Brain pericyte (primary cell): ENCODE data around the gene ALDOB.

Source experiments
- DNase-seq: peaks from one replicate; pipeline ENCODE4 v3.0.0-alpha.2; 2012; ENCODE audit warnings: low read depth, low spot score

Gene ALDOB

GRCh38 chr9:101435601-101436079 lies at the start of gene ALDOB:
TSS of gene ALDOB (minus strand) at chr9:101435774. CDS start at chr9:101430887, 4,887 bp downstream.
- no peak for DNase-seq

- no peak for DNase-seq
Measured at GRCh38 chr9:101484046-101484445, 48.5 kb upstream of the ALDOB start.

DNA sequence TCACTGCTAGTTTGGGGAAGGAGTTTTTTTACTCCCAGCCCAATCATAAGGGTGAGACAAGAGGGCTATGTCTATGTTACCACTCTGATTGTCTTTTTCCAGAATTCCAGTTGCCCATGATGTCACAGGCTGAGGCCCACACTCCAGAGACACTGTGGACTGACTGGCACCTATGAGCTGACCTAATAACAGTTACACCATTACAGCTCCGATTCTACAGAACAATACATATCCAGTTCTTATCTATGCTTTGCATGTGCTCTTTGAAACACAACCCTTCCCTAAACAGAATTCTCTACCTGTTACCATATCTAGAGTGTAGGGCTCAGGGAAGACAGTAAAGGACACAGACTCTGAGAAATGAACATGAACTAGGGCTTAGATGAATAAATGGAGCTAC lies 45.7 kb upstream of the ALDOB start:
- no peak for DNase-seq

DNA sequence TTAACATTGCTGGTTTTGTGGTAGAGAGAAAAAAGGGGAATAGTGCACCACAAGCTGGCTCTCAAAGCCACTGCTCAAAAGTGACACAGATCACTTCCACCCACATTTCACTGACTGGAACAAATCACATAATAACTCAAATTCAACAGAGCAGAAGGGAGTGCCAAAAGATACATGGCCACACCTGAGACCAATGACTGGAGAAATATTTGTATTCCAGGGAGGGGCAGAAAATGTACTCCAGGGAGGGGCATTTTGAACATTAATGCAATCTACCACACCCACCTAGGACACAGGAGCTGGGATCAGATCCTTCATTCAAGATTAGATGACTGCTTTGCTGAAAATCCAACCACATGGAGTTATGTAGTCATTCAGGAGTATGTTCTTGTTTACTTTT lies 44.8 kb upstream of the ALDOB start:
- no peak for DNase-seq

GRCh38 chr9:101479338-101480030 lies 43.9 kb upstream of the ALDOB start:
- no peak for DNase-seq

GRCh38 chr9:101478906-101479305 lies 43.3 kb upstream of the ALDOB start:
- no peak for DNase-seq

DNA sequence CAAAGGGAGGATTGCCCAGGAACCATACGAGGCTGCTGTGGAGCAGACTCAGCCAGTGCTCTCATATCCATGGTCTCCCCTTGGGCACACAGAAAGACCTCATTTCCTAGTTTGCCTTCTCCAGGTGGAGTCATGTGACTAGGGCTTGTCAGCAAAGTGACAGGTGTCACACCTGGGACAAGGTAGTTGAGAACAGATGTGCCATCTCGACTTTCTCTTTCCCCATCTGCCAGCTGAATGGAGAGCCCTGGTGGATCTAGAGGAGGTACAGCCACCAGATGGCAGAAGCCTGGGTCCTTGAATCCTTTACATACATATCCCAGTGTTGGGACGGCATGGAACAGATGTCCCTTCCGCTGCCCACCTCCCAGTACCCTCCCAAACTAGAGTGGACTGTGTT lies 42.9 kb upstream of the ALDOB start:
- DNase-seq, result no peak

GRCh38 chr9:101477736-101478135 lies 42.2 kb upstream of the ALDOB start:
- DNase-seq, result no peak

DNA sequence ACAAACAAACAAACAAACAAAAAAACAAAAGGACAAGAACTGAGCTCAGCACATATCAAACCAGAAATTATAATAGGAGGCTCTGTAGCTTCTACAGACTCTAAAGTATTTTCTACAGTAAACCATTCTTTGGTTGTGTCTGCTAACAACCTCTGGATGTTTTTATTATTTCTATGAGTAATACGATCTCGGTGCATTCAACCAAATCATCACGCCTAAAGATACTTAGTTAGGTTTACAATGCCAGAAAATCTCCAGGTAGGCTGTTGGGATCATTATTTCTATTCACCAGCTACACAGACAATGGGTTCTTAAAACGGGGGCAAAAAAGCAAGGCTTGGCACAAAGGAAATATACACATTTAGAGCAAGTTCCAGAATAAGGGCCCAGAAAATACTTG lies 41.6 kb upstream of the ALDOB start:
- DNase-seq, result no peak

- no peak for DNase-seq
Measured at GRCh38 chr9:101476576-101477208, 41.1 kb upstream of the ALDOB start.

GRCh38 chr9:101472891-101473290 lies 37.3 kb upstream of the ALDOB start:
- no peak for DNase-seq

DNA sequence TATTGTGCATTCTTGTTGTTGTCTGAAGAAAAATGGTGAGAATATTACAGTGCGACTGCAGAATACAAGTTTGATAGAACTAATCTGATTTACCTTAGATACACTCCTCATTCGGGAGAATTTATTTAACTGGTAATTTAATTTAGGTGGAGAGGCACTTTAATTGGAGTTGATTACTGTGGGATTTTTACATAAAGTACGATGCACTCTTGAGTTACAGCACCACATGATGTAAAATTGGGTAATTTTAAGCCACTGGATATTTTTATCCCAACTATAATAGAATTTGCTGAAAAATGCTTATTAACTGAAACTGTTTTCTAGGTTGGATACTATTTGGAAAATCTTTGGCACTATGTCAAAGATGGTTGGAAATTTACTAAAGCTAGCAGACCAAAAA lies 35.4 kb upstream of the ALDOB start:
- DNase-seq, result no peak

DNA sequence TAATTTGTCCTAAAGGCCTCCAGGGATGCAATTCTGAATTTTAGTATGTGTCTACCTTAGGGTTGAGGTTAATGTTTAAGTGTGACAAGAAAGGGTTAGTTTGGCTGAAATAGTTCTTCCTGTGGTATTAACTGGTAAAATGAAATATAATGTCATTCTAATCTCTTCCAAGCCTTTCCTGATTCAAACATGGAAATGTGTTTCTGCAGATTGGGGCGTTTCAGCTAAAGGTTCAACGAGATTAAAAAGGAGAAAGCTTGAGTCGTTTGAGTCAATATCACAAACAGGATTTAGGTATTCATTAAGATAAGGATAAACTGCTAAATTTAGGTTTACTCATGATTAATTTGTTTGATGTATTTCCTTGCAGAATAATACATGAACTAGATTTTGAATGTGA lies 34.4 kb upstream of the ALDOB start:
- DNase-seq, result no peak

DNA sequence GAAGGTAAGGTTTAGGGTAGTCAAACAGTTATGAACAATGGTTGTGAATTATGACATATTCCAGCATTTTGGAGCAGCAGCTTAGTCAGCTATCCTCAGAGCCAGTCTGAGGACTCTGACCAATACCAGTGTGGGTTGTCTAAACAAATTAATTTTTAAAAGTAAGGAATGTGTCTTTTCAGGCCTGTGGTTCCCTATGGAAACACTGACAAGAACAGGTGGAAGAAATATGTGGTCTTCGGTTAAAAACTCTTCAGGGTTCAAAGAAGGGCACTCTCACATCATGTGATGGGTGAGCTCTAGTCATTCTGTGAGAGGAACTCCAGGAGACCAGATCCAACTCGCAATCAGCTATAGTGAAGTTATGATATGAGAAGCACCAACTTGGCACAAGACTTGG lies 33.5 kb upstream of the ALDOB start:
- DNase-seq, result no peak

GRCh38 chr9:101468116-101468515 lies 32.5 kb upstream of the ALDOB start:
- DNase-seq, result no peak

GRCh38 chr9:101467690-101468089 lies 32.1 kb upstream of the ALDOB start:
- no peak for DNase-seq

DNA sequence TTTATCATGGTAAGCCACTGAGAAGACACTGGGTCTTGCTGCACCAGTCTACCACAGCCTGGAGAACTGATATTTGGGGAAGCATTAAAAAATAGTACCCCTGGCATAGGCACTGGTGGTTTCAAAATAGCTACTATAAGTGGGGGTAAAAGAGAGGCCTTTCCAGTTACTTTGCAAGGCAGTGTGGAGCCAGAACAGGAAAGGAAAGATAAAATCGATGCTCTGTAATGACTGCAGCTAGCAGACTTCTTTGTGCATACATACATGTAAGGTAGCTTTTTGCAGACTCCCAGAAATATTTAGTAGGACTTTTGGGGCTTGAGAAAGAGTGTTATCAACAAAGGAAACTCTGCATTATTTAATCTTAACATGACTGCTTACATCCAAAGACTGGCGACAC lies 31.3 kb upstream of the ALDOB start:
- DNase-seq, result no peak

- DNase-seq, result no peak
Measured at GRCh38 chr9:101465326-101465915, 29.8 kb upstream of the ALDOB start.

- no peak for DNase-seq
Measured at GRCh38 chr9:101463397-101463796, 27.8 kb upstream of the ALDOB start.

DNA sequence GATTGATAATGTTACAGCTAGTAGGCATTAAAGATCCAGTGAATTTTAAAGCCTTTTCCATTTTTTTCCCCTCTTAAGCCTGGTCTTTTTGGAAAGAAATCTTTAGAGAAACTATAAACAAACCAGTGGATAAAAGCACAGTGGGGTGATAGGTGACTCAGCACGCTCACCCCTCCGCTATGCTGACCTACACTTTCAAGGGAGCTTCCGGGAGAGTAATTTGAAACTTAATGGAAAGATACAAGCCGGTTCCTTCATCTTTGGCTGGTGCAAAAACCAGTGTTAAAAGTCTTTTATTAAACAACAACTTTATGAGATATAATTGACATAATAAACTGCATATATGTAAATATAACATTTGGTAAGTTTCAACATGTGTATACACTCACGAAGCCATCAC lies 27.0 kb upstream of the ALDOB start:
- peak; percentile 55 for DNase-seq

- DNase-seq, result no peak
Measured at GRCh38 chr9:101460965-101461364, 25.4 kb upstream of the ALDOB start.

DNA sequence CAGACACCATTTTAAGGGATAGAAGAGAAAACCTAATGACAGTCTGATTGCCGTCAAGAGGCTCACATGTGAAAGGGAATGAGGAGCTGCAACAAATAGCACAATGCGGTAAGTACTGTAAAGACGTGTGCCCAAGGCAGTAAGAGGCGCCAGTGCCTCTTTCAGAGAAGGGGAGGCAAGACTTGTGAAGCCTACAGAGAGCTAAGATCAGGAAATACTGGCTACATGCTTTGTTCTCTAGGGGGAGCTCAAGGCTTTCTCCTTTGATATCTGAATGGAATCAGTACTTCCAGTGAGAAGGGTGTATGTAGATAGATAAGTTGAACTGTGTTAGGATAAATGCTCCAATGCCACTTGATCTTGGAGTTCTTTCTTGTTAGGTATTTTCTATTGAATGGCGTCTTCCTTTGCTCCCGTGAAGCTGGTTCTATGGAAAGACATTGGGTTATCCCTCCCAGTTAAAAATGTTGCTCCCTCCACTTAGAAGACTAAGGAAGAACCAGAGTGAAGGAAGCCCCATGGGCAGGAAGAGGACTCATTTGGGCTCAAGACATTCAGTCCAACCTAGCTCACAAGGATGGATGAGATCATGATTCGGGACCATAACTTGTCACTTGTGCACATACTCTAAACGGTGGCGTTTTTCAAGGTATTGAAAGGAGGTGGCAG lies 23.5 kb upstream of the ALDOB start:
- peak; percentile 64 for DNase-seq

DNA sequence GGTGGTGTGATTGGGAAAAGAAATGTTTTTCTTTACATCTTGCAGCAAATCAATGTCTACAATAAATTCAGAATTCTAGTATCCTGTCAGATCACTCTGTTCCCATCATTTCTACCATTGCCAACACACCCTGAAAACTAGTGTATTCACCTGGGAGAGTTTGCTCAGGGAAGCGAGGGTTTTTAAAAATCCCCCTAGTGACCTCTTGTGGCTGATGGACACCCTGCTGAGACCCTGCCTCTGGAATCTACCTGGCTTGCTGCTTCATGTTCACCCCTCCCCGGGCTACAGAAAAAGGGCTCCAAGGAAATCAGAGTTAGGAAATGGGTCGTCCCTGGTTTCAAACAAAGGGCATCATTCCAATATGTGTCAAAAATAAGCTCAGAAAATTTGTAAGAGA lies 21.4 kb upstream of the ALDOB start:
- no peak for DNase-seq
